COR-L47 (cell line): ENCODE measurements around the gene PTPRK.
"Not testable (repeated sequence)": the region's sequence is repeated elsewhere in the genome, so short reads cannot be mapped to it uniquely, and the experiment has no call there.

Experiments used
- DNase-seq: peaks from one replicate; lab custom pipeline; 2025; lab: John Stamatoyannopoulos, UW

Gene PTPRK

DNA sequence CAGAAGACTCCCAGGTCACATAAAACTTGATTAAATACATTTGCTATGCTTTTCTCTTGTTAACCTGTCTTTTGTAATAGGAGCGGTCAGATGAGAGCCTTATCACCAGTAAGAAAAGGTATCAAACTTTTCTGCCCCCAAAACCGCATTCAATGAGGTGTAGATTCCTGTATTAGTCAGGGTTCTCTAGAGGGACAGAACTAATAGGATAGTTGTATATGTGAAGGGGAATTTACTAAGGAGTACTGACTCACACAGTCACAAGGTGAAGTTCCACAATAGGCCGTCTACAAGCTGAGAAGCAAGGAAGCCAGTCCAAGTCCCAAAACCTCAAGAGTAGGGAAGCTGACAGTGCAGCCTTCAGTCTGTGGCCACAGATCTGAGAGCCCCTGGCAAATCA is 32.7 kb downstream of the PTPRK start:
- no peak for DNase-seq

GRCh38 chr6:128487055-128487454 is 33.3 kb downstream of the PTPRK start:
- DNase-seq: no peak

DNA sequence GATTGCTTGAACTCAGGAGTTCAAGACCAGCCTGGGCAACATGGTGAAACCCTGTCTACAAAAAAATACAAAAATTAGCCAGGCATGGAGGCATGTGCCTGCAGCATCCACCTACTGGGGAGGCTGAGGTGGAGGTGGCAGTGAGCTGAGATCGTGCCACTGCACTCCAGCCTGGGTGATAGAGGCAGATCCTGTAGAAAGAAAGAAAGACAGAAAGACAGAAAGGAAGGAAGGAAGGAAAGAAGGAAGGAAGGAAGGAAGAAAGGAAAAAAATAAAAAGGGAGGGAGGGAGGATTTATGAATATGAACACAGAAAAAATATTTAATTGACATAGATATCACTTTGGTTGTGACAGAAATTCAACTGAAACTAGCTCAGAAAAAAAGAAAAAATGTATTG is 33.8 kb downstream of the PTPRK start:
- DNase-seq: not testable (repeated sequence)

- no peak for DNase-seq
Observed at GRCh38 chr6:128483472-128484135, 36.8 kb downstream of the PTPRK start.

GRCh38 chr6:128482642-128483041 is 37.8 kb downstream of the PTPRK start:
- DNase-seq: no peak

DNA sequence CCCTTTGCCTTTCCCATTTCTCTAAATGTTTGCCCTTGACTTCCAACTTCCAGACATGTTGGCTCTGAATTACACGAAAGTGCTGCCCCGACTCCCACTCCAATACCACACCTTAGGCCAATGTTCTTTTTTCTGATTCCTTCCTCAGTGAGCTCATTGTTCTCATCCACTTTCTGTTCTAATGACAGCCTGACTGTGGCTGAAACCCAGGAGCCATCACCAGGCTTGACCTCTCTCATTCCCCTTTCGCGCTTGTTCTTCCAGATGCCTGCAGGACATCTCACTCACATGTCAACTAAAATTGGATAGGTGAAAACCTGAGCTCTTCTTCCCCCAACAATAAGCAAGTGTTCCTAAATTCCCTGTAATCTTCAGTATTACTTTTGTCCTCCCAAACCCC is 40.4 kb downstream of the PTPRK start:
- DNase-seq: no peak

- DNase-seq: no peak
Observed at GRCh38 chr6:128479048-128479666, 41.2 kb downstream of the PTPRK start.

DNA sequence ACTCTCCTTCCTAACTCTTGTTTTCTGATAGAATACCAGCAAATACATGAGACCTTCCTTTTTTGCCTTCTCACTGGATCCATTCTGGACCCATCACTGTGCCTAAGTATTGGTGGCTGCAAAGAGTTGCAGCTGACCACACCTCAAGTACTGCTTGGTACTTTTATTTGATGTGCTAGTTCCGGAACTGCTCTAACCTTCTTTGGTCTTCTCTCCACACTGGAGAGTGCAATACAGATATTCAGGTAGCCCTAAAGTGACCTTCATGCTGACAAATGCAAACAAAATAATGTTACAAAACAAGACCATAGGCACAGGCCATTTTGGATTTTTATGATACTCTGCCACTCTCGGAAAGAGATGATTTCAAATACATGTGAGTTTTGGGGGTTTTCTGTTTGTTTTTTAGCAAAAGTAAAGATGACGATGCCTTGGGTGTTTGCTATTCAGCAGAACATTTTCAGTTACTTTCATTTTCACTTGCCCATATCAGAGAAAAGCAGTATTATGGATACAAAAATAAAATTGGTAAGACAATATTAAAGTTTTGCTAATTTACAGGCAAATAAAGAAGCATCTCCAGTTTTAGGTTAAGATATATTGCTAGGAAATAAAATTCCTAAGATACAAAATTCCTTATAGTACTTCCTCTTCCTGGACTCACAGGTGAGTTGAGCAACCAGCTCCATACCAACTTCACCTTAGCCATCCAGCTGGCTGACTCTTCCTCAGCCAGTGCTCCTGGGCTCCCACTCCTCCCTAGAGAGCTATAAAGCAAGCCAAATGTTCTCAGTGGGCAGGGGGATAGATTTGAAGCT is 42.0 kb downstream of the PTPRK start:
- DNase-seq: no peak

DNA sequence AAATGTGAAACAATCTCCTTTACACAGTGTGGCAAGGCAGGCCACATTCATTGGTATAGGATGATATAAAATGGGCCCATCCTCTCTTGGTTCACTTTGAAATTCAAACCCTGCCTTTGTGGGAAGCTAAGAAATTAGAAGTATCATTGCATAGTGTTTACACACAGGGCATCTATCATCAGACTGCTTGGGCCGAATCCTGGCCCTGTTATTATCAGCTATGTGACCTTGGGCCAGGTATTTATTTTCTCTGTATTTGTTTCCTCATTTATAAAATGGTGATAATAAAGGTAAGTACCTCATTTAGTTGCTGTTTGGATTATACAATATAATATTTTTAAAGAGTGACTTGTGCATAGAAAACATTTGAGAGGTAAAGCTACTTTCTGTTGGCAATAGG is 45.5 kb downstream of the PTPRK start:
- DNase-seq: no peak

DNA sequence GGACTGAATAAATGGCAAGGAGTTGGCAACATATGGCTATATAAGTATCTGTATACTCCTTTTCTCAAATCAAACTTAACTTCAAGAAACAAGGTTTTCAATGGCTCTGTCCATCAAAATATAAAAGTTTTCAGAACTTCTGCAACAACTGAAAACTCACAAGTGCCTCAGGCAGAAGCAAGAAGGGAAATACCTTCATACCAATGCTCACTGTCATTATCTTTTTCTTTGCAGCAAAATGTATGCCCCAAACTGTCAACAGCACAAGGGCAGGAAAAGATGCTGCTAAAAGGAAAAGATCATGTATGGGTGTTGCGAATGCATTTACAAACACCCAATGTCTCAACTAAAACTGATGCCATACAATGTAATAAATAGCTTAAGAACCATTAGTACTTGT is 45.9 kb downstream of the PTPRK start:
- DNase-seq: no peak

GRCh38 chr6:128471907-128472306 is 48.5 kb downstream of the PTPRK start:
- DNase-seq: peak; percentile 35

- no peak for DNase-seq
Observed at GRCh38 chr6:128465368-128466343, 54.7 kb downstream of the PTPRK start.

- DNase-seq: no peak
Observed at GRCh38 chr6:128464790-128465189, 55.6 kb downstream of the PTPRK start.

DNA sequence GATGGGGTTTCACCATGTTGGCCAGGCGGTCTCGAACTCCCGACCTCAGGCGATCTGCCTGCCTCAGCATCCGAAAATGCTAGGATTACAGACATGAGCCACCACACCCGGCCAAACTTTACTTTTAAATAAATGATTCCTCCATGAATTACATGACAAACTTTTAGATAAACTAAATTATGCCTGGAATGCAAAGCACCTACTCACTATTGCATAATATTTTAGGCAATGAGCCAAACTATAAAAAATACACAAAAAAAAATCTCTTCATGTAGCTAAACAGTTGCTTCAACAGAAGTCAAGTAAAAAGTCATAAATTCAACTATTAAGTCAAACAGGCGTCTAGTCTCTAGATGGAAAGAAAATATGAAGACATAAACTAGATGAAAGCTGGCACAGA is 56.5 kb downstream of the PTPRK start:
- no peak for DNase-seq

- DNase-seq: no peak
Observed at GRCh38 chr6:128461501-128461900, 58.9 kb downstream of the PTPRK start.

- no peak for DNase-seq
Observed at GRCh38 chr6:128456510-128457230, 63.7 kb downstream of the PTPRK start.

DNA sequence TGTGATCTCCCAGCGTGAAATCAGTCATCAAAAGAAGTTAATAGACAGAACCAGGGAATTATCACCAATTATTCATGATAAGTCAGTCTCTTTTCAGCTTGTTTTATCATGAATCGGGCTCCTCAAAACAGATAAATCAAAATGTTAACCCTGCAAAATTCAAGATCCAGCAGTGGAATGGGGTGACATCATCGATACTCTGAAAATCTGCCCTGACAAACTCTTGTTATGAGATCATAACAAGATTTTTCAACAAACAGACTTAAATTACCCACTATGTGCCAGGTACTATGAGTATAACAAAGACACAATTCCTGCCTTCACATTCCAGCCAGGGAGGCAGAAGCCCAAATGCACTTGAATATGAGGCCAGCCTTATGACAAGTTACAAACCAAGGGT is 64.4 kb downstream of the PTPRK start:
- no peak for DNase-seq

DNA sequence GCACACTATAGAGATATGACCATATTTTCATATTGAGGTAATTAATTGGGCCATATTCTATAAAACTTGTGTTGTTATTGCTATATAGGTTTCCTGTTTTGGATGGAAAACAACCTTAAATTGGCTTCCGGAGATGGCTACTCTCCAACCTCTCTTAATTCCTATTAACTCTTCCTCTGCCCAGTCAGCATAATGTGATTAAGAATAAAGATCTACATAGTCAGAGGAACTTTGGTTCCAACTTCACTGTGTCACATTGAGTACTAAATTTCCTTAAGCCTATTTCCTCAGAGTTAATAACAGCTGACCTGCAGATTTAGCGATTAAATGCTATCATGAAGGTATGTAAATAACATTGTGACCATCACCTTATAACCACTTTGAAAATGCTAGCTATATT is 67.7 kb downstream of the PTPRK start:
- no peak for DNase-seq

DNA sequence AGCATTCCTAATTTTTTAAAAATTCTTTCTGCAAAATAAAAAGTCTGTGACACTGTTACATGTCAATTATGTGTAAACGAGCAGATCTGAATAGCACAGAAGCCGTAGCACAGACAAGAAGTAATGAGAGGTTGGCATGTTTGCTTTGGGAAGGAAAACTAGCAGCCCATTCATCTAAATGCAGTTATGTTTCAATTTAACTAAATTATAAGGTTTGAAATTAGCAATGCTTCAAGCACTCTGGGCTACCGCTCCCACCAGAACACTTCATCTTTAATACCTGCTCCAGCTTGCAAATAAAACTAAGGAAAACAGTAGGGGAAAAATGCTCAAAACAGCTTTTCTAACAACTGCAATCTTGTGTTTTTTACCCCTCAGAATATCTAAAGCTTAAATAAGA is 73.9 kb downstream of the PTPRK start:
- DNase-seq: no peak

- DNase-seq: no peak
Observed at GRCh38 chr6:128443553-128443952, 76.8 kb downstream of the PTPRK start.

GRCh38 chr6:128439627-128440026 is 80.8 kb downstream of the PTPRK start:
- no peak for DNase-seq
